ENCODE results near the gene SLC25A20.

The SLC25A20 gene

GRCh38 chr3:48935530-48935929, 36.8 kb upstream of the SLC25A20 start:
- DNase-seq (ENCODE audit: low read depth) = no peak
- no peak overlapping the region for H3K4me3 ChIP-seq (ENCODE audit: low read depth, low read length)
- TF ChIP-seq POLR2A (IDR thresholded peaks at IDR 0.05; ENCODE audit: extremely low read depth, insufficient read length) (no peak), MAX (IDR thresholded peaks at IDR 0.05; ENCODE audit: low read depth, low read length) (no peak), MYC (IDR thresholded peaks at IDR 0.05; ENCODE audit: low read depth, low read length) (no peak)
- TF ChIP-seq, protein P1, sequence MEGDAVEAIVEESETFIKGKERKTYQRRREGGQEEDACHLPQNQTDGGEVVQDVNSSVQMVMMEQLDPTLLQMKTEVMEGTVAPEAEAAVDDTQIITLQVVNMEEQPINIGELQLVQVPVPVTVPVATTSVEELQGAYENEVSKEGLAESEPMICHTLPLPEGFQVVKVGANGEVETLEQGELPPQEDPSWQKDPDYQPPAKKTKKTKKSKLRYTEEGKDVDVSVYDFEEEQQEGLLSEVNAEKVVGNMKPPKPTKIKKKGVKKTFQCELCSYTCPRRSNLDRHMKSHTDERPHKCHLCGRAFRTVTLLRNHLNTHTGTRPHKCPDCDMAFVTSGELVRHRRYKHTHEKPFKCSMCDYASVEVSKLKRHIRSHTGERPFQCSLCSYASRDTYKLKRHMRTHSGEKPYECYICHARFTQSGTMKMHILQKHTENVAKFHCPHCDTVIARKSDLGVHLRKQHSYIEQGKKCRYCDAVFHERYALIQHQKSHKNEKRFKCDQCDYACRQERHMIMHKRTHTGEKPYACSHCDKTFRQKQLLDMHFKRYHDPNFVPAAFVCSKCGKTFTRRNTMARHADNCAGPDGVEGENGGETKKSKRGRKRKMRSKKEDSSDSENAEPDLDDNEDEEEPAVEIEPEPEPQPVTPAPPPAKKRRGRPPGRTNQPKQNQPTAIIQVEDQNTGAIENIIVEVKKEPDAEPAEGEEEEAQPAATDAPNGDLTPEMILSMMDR (IDR thresholded peaks at IDR 0.05; ENCODE audit: low read depth, low read length) = no peak

GRCh38 chr3:48934333-48934991, 35.8 kb upstream of the SLC25A20 start:
- no peak for DNase-seq (ENCODE audit: low read depth)
- H3K4me3 ChIP-seq (ENCODE audit: low read depth, low read length) = no peak overlapping the region
- TF ChIP-seq, protein P1 (IDR thresholded peaks at IDR 0.05; ENCODE audit: low read depth, low read length) = no peak
- no peak for TF ChIP-seq POLR2A (IDR thresholded peaks at IDR 0.05; ENCODE audit: extremely low read depth, insufficient read length)
- no peak for TF ChIP-seq MYC (IDR thresholded peaks at IDR 0.05; ENCODE audit: low read depth, low read length)
- no peak for TF ChIP-seq MAX (IDR thresholded peaks at IDR 0.05; ENCODE audit: low read depth, low read length)

- no peak overlapping the region for H3K4me3 ChIP-seq (ENCODE audit: low read depth, low read length)
- TF ChIP-seq POLR2A (IDR thresholded peaks at IDR 0.05; ENCODE audit: extremely low read depth, insufficient read length) (no peak), MYC (IDR thresholded peaks at IDR 0.05; ENCODE audit: low read depth, low read length) (no peak), MAX (IDR thresholded peaks at IDR 0.05; ENCODE audit: low read depth, low read length) (no peak)
- TF ChIP-seq, protein P1 (IDR thresholded peaks at IDR 0.05; ENCODE audit: low read depth, low read length) = no peak
- no peak for DNase-seq (ENCODE audit: low read depth)
Measured at GRCh38 chr3:48931944-48932580, 33.4 kb upstream of the SLC25A20 start.

- DNase-seq (ENCODE audit: low read depth) = no peak
- no peak overlapping the region for H3K4me3 ChIP-seq (ENCODE audit: low read depth, low read length)
- TF ChIP-seq POLR2A (IDR thresholded peaks at IDR 0.05; ENCODE audit: extremely low read depth, insufficient read length) (no peak), MYC (IDR thresholded peaks at IDR 0.05; ENCODE audit: low read depth, low read length) (no peak), MAX (IDR thresholded peaks at IDR 0.05; ENCODE audit: low read depth, low read length) (no peak)
- TF ChIP-seq, protein P1 (IDR thresholded peaks at IDR 0.05; ENCODE audit: low read depth, low read length) = no peak
Measured at GRCh38 chr3:48930590-48930989, 31.9 kb upstream of the SLC25A20 start.

DNA sequence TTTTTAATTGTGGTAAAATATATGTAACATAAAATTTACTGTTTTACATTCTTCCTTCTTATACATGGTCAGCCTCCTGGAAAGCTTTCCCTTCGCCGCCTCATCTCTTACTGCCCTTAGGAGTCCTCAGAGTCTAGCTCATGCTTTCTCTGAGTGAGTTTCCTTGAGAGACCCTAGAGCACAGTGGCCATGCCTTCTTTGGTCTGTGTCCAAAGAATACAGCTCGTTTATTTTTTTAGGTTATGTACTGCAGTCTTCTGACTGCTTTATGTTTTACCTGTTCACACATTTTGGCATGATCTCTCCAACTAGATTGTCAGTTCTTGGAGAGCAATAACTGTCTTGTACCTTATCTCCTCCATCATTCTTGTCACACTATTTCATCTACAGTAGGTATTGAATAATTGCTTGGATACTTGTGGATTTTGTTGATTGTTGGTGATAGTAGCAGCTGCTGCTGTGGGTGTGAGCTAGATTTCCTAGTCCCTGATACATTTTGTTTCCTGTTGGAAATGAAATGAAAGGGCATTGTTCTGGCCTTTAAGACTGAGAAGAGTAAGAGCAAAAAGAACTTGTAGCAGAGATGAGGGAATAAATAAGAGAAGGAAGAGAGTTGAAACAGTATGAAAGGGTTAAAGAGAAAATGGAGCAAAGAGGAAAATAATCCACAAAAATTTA, 30.8 kb upstream of the SLC25A20 start:
- TF ChIP-seq, protein P1 (IDR thresholded peaks at IDR 0.05; ENCODE audit: low read depth, low read length) = no peak
- TF ChIP-seq MYC (IDR thresholded peaks at IDR 0.05; ENCODE audit: low read depth, low read length) = no peak
- TF ChIP-seq POLR2A (IDR thresholded peaks at IDR 0.05; ENCODE audit: extremely low read depth, insufficient read length) = no peak
- TF ChIP-seq MAX (IDR thresholded peaks at IDR 0.05; ENCODE audit: low read depth, low read length) = no peak
- DNase-seq (ENCODE audit: low read depth) = no peak
- H3K4me3 ChIP-seq (ENCODE audit: low read depth, low read length) = no peak overlapping the region
